SK-N-MC (cell line): ENCODE results near the gene PEX5L.

Experiments used
- DNase-seq: peaks from one replicate; pipeline ENCODE4 v3.0.0-alpha.2; 2011; ENCODE audit warnings: low read depth, low spot score
- H3K27ac ChIP-seq: fragments of 200-600 bp; sonication (generic); 2 replicates; pipeline ENCODE4 v1.5.1; 2016; ENCODE audit warnings: mixed run types
- H3K36me3 ChIP-seq: fragments of 200-600 bp; sonication (generic); 2 replicates; pipeline ENCODE4 v1.6.1; 2017; ENCODE audit warnings: antibody characterized with exemption, low read length, mixed read lengths; ENCODE audit not compliant: insufficient read depth
- H3K4me3 ChIP-seq: fragments of 200-600 bp; sonication (generic); 2 replicates; pipeline ENCODE4 v1.5.1; 2016
- H3K9ac ChIP-seq: fragments of 200-600 bp; sonication (generic); 2 replicates; pipeline ENCODE4 v1.8.0; 2017; ENCODE audit warnings: mixed run types, mixed read lengths; ENCODE audit not compliant: insufficient read length
- H3K9me3 ChIP-seq: fragments of 200-600 bp; sonication (generic); 2 replicates; pipeline ENCODE4 v1.6.1; 2017; ENCODE audit warnings: low read depth, mild to moderate bottlenecking, antibody characterized with exemption, low read length, moderate library complexity, mixed read lengths
- EZH2 ChIP-seq: fragments of 200-600 bp; sonication (generic); IDR thresholded peaks from one replicate; pipeline ENCODE4 v1.6.1; 2017; ENCODE audit warnings: antibody characterized with exemption
- FOXP2 ChIP-seq: optimal IDR thresholded peaks from 2 replicates; pipeline ENCODE3; 2011; ENCODE audit warnings: mild to moderate bottlenecking, moderate library complexity; ENCODE audit not compliant: insufficient read depth; ENCODE audit errors: extremely low read length, control extremely low read depth
- POLR2AphosphoS5 ChIP-seq: IDR thresholded peaks from 2 replicates; pipeline ENCODE4 v1.6.1; 2012; ENCODE audit warnings: mild to moderate bottlenecking, low read depth, low read length, borderline replicate concordance

PEX5L gene

GRCh38 chr3:179750720-179751328 is 285.9 kb downstream of the PEX5L start:
- TF ChIP-seq EZH2, result no peak
- no peak for TF ChIP-seq POLR2AphosphoS5
- TF ChIP-seq FOXP2, result no peak
- no peak overlapping the region for H3K27ac ChIP-seq
- no peak overlapping the region for H3K9ac ChIP-seq
- H3K9me3 ChIP-seq, result no peaks in the 10 kb centered on the region
- H3K4me3 ChIP-seq, result no peak overlapping the region
- H3K36me3 ChIP-seq, result peaks cover 7% of the 10 kb centered on the region; the same call in 1 of the 2 replicates
- DNase-seq, result no peak

- Histone ChIP-seq H3K4me3 (no peak overlapping the region), H3K9ac (no peak overlapping the region), H3K27ac (peak overlapping the region; percentile 58), H3K36me3 (peaks cover 18% of the 10 kb centered on the region), H3K9me3 (no peaks in the 10 kb centered on the region)
- TF ChIP-seq POLR2AphosphoS5 (no peak), EZH2 (no peak), FOXP2 (no peak)
- no peak for DNase-seq
These were observed 291.0 kb downstream of the PEX5L start for GRCh38 chr3:179745716-179746115.

GRCh38 chr3:179745079-179745478 is 291.7 kb downstream of the PEX5L start:
- TF ChIP-seq EZH2 (no peak), FOXP2 (no peak), POLR2AphosphoS5 (no peak)
- H3K9me3 ChIP-seq, result no peaks in the 10 kb centered on the region
- H3K4me3 ChIP-seq, result no peak overlapping the region
- peaks cover 20% of the 10 kb centered on the region for H3K36me3 ChIP-seq
- peak; percentile 32 for DNase-seq
- H3K27ac ChIP-seq, result peak overlapping the region; percentile 58
- H3K9ac ChIP-seq, result no peak overlapping the region
